Trophoblast cell (in vitro differentiated cells and primary cell): ENCODE measurements around the gene EBF3.

Experiments
- DNase-seq, 2 donors: peaks; one replicate each; pipeline ENCODE4 v3.0.0-alpha.2; 2016
- H2AFZ ChIP-seq: 2 replicates; pipeline ENCODE4 v1.6.1; 2013; ENCODE audit warnings: low read length, moderate library complexity, mild to moderate bottlenecking; ENCODE audit not compliant: insufficient read depth, poor library complexity
- H2AK5ac ChIP-seq: 2 replicates; pipeline ENCODE4 v1.6.1; 2013; ENCODE audit warnings: mild to moderate bottlenecking, low read length
- H2BK120ac ChIP-seq: 2 replicates; pipeline ENCODE4 v1.6.1; 2013; ENCODE audit warnings: low read length, mild to moderate bottlenecking, moderate library complexity; ENCODE audit not compliant: insufficient read depth, poor library complexity
- H2BK12ac ChIP-seq: 2 replicates; pipeline ENCODE4 v1.6.1; 2013; ENCODE audit warnings: mild to moderate bottlenecking, low read length, moderate library complexity
- H2BK5ac ChIP-seq: 2 replicates; pipeline ENCODE4 v1.6.1; 2013; ENCODE audit warnings: low read length, low read depth, moderate library complexity, mild to moderate bottlenecking; ENCODE audit not compliant: poor library complexity
- H3K14ac ChIP-seq: 2 replicates; pipeline ENCODE4 v1.6.1; 2013; ENCODE audit warnings: mild to moderate bottlenecking, low read length
- H3K18ac ChIP-seq: 2 replicates; pipeline ENCODE4 v1.6.1; 2013; ENCODE audit warnings: mild to moderate bottlenecking, low read length
- H3K23ac ChIP-seq: 2 replicates; pipeline ENCODE4 v1.6.1; 2013; ENCODE audit warnings: low read length
- H3K27ac ChIP-seq: 2 replicates; pipeline ENCODE4 v1.5.1; 2013; ENCODE audit warnings: low read depth, mild to moderate bottlenecking, inconsistent platforms, low read length, moderate library complexity
- H3K27me3 ChIP-seq: 2 replicates; pipeline ENCODE4 v1.6.1; 2013; ENCODE audit warnings: inconsistent platforms, mild to moderate bottlenecking, low read length, moderate library complexity; ENCODE audit not compliant: insufficient read depth
- H3K36me3 ChIP-seq, 2 experiments: 1 replicate in 1 of 2; 2 replicates in 1 of 2; pipeline ENCODE4 v1.6.1; 2013; ENCODE audit warnings: low read length in 2 of 2, mild to moderate bottlenecking in 2 of 2, moderate library complexity in 1 of 2; ENCODE audit not compliant: insufficient read depth in 2 of 2, control insufficient read depth in 1 of 2
- H3K4ac ChIP-seq: 2 replicates; pipeline ENCODE4 v1.6.1; 2013; ENCODE audit warnings: low read depth, mild to moderate bottlenecking, low read length, moderate library complexity
- H3K4me1 ChIP-seq, 2 experiments: 1 replicate in 1 of 2; 2 replicates in 1 of 2; pipeline ENCODE4 v1.6.1; 2013; ENCODE audit warnings: low read length in 2 of 2, mild to moderate bottlenecking in 2 of 2, moderate library complexity in 1 of 2; ENCODE audit not compliant: insufficient read depth in 2 of 2, control insufficient read depth in 1 of 2
- H3K4me2 ChIP-seq: 2 replicates; pipeline ENCODE4 v1.6.1; 2013; ENCODE audit warnings: inconsistent platforms, mild to moderate bottlenecking, low read length, moderate library complexity
- H3K4me3 ChIP-seq: 2 replicates; pipeline ENCODE4 v1.5.1; 2013; ENCODE audit warnings: mild to moderate bottlenecking, low read depth, low read length, inconsistent platforms
- H3K79me1 ChIP-seq: one replicate; pipeline ENCODE4 v1.6.1; 2013; ENCODE audit warnings: low read length
- H3K79me2 ChIP-seq: 2 replicates; pipeline ENCODE4 v1.6.1; 2013; ENCODE audit warnings: low read length, mild to moderate bottlenecking; ENCODE audit not compliant: control insufficient read depth, insufficient read depth, poor library complexity
- H3K9ac ChIP-seq: 2 replicates; pipeline ENCODE4 v1.6.1; 2013; ENCODE audit warnings: mild to moderate bottlenecking, low read length
- H3K9me3 ChIP-seq: 2 replicates; pipeline ENCODE4 v1.6.1; 2013; ENCODE audit warnings: low read depth, mild to moderate bottlenecking, control low read depth, inconsistent platforms, low read length; ENCODE audit not compliant: insufficient read depth
- H4K12ac ChIP-seq: 2 replicates; pipeline ENCODE4 v1.6.1; 2013; ENCODE audit warnings: low read depth, mild to moderate bottlenecking, low read length, moderate library complexity
- H4K8ac ChIP-seq: 2 replicates; pipeline ENCODE4 v1.6.1; 2013; ENCODE audit warnings: low read depth, mild to moderate bottlenecking, low read length, moderate library complexity
- H4K91ac ChIP-seq: one replicate; pipeline ENCODE4 v1.6.1; 2013; ENCODE audit warnings: low read depth, mild to moderate bottlenecking, low read length, moderate library complexity
- WGBS: extraction: QIAGEN DNeasy Blood & Tissue Kit; methylation state at CpG from one replicate; pipeline ENCODE4 v1.1.7; 2013; ENCODE audit warnings: missing lambda C conversion rate; ENCODE audit not compliant: insufficient read length, insufficient coverage; ENCODE audit errors: extremely low coverage; 5-methylcytosine and 5-hydroxymethylcytosine counted together

Gene EBF3

GRCh38 chr10:129869596-129870473 is 94.2 kb downstream of the EBF3 start:
- Histone ChIP-seq H3K36me3 (no peaks in the 10 kb centered on the region), H3K4me1 (no peaks in the 10 kb centered on the region), H3K4ac (no peak overlapping the region), H3K23ac (no peak overlapping the region), H3K9me3 (peaks cover 1% of the 10 kb centered on the region), H2BK5ac (no peak overlapping the region), H4K8ac (no peak overlapping the region), H3K4me2 (no peak overlapping the region), H3K9ac (no peak overlapping the region), H3K18ac (no peak overlapping the region), H3K4me3 (no peak overlapping the region), H2BK12ac (no peak overlapping the region), H3K14ac (no peak overlapping the region), H3K27me3 (no peaks in the 10 kb centered on the region), H3K79me1 (no peaks in the 10 kb centered on the region), H2BK120ac (no peak overlapping the region), H4K91ac (no peak overlapping the region), H3K79me2 (no peaks in the 10 kb centered on the region), H4K12ac (no peak overlapping the region), H3K27ac (no peak overlapping the region), H2AFZ (no peak overlapping the region), H2AK5ac (no peak overlapping the region)
- WGBS: no CpG with 5 or more reads among the region's 22 CpGs
- DNase-seq: no peak

DNA sequence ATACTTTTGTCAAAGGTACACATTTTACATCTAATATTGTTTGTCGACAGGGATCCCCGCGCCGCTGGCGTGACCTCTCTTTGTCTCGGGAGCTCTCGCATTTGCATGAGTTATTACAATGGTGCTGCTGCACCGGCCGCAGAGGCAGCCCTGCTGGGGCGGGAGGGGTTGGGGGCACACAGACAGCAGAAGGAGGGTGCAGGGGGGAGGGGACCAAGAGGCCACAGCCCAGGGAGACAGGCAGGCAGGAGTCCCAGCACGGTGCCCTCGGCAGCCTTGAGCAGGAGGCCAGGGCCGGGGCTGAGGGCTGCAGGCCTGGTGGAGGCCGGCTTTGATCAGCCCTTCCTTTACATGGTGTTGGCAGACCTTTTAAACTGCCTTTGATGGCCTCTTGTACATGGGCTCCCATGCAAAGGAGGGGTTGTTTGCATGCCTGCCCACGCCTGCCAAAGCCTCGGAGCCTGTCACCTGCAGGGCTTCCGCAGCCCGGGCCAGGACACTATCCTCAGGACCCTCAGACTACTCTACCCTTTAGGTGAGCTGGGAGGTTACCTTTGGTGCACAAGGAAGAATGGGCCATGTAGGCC is 95.5 kb downstream of the EBF3 start:
- no peak overlapping the region for H3K18ac ChIP-seq
- no peak overlapping the region for H3K14ac ChIP-seq
- H3K4me2 ChIP-seq: no peak overlapping the region
- no peak overlapping the region for H3K23ac ChIP-seq
- H4K8ac ChIP-seq: no peak overlapping the region
- no peak overlapping the region for H3K4ac ChIP-seq
- H3K27ac ChIP-seq: no peak overlapping the region
- H2AFZ ChIP-seq: no peak overlapping the region
- no peaks in the 10 kb centered on the region for H3K27me3 ChIP-seq
- WGBS: no CpG with 5 or more reads among the region's 18 CpGs
- H2AK5ac ChIP-seq: no peak overlapping the region
- H4K91ac ChIP-seq: no peak overlapping the region
- no peak for DNase-seq
- no peak overlapping the region for H3K9ac ChIP-seq
- H2BK120ac ChIP-seq: no peak overlapping the region
- no peaks in the 10 kb centered on the region for H3K36me3 ChIP-seq
- H3K4me3 ChIP-seq: no peak overlapping the region
- H2BK5ac ChIP-seq: no peak overlapping the region
- H3K79me1 ChIP-seq: no peaks in the 10 kb centered on the region
- no peak overlapping the region for H2BK12ac ChIP-seq
- peaks cover 1% of the 10 kb centered on the region for H3K9me3 ChIP-seq
- no peaks in the 10 kb centered on the region for H3K79me2 ChIP-seq
- H3K4me1 ChIP-seq: peaks cover 0 to 1% of the 10 kb centered on the region in 2 experiments
- no peak overlapping the region for H4K12ac ChIP-seq

GRCh38 chr10:129867631-129868179 is 96.4 kb downstream of the EBF3 start:
- Histone ChIP-seq H3K4me1 (peaks cover 0 to 3% of the 10 kb centered on the region in 2 experiments), H3K79me1 (no peaks in the 10 kb centered on the region), H3K23ac (no peak overlapping the region), H3K36me3 (no peaks in the 10 kb centered on the region), H4K8ac (no peak overlapping the region), H3K18ac (no peak overlapping the region), H3K9ac (no peak overlapping the region), H3K79me2 (no peaks in the 10 kb centered on the region), H2BK5ac (no peak overlapping the region), H3K14ac (no peak overlapping the region), H3K9me3 (no peaks in the 10 kb centered on the region), H2BK12ac (no peak overlapping the region), H4K91ac (no peak overlapping the region), H4K12ac (no peak overlapping the region), H3K27ac (no peak overlapping the region), H3K4ac (no peak overlapping the region), H3K27me3 (no peaks in the 10 kb centered on the region), H2AK5ac (no peak overlapping the region), H2AFZ (no peak overlapping the region), H2BK120ac (no peak overlapping the region), H3K4me3 (no peak overlapping the region), H3K4me2 (no peak overlapping the region)
- no peak for DNase-seq
- no CpG with 5 or more reads among the region's 36 CpGs for WGBS

GRCh38 chr10:129866894-129867293 is 97.2 kb downstream of the EBF3 start:
- Histone ChIP-seq H3K9me3 (no peaks in the 10 kb centered on the region), H4K8ac (no peak overlapping the region), H3K4me1 (peaks cover 0 to 3% of the 10 kb centered on the region in 2 experiments), H3K14ac (no peak overlapping the region), H3K4me3 (no peak overlapping the region), H3K79me2 (no peaks in the 10 kb centered on the region), H3K27me3 (no peaks in the 10 kb centered on the region), H3K4me2 (no peak overlapping the region), H3K18ac (no peak overlapping the region), H3K9ac (no peak overlapping the region), H3K36me3 (no peaks in the 10 kb centered on the region), H2BK120ac (no peak overlapping the region), H2BK5ac (no peak overlapping the region), H3K23ac (no peak overlapping the region), H2AFZ (no peak overlapping the region), H3K4ac (no peak overlapping the region), H3K79me1 (no peaks in the 10 kb centered on the region), H4K12ac (no peak overlapping the region), H4K91ac (no peak overlapping the region), H3K27ac (no peak overlapping the region), H2AK5ac (no peak overlapping the region), H2BK12ac (no peak overlapping the region)
- no CpG with 5 or more reads among the region's 16 CpGs for WGBS
- no peak for DNase-seq
